B cell (primary cell): Measurements from ENCODE around the gene UBR2. TPM values are rescaled to one million over a fixed set of nuclear protein-coding genes. Genes with fewer than 3 reads are reported as not detected.
A peak's percentile ranks its signal among the peaks of the same experiment; 100 is the strongest.

Source experiments
- ATAC-seq: fragments of 200-7000 bp; cut with Tn5 transposase; one replicate; pipeline ENCODE4 v1.10.0; 2021; ENCODE audit warnings: low read depth, mild to moderate bottlenecking, moderate number of reproducible peaks, moderate library complexity
- CTCF ChIA-PET: fragments of 350-600 bp; sonication (Branson Sonifier 250); formaldehyde crosslinking; loops from one replicate; lab custom pipeline; 2021; ENCODE audit warnings: antibody characterized with exemption, inconsistent platforms; lab: Charles Lee
- POLR2A ChIA-PET: fragments of 350-600 bp; sonication (Branson Sonifier 250); formaldehyde crosslinking; loops from one replicate; lab custom pipeline; 2021; ENCODE audit warnings: antibody characterized with exemption; lab: Charles Lee
- DNase-seq: peaks from one replicate; pipeline ENCODE4 v3.0.0; 2013
- H2AFZ ChIP-seq: 2 replicates; pipeline ENCODE4 v1.6.1; 2012; ENCODE audit warnings: mild to moderate bottlenecking, low read depth, low read length; ENCODE audit not compliant: insufficient read depth, poor library complexity, severe bottlenecking
- H3K27ac ChIP-seq, 2 donors: 1 replicate in 1 of 2; 2 replicates in 1 of 2; pipeline ENCODE4 v1.5.1; 2012 to 2013; ENCODE audit warnings: low read length in 2 of 2, mild to moderate bottlenecking in 2 of 2, moderate library complexity in 1 of 2
- H3K27me3 ChIP-seq, 4 experiments: fragments of 200-600 bp in 1 of 4; sonication (generic) in 1 of 4; replicated peaks in 1 of 4; 1 replicate in 2 of 4; 2 replicates in 2 of 4; pipeline versions ENCODE4 v1.6.1 to v1.7.0; 2013 to 2016; ENCODE audit warnings: low read length in 3 of 4, mild to moderate bottlenecking in 2 of 4, mixed read lengths in 1 of 4, moderate library complexity in 1 of 4; ENCODE audit not compliant: insufficient read depth in 4 of 4, control insufficient read depth in 3 of 4; ENCODE audit errors: control extremely low read depth in 1 of 4
- H3K36me3 ChIP-seq, 2 experiments: replicated peaks in 1 of 2; 1 replicate in 1 of 2; 2 replicates in 1 of 2; pipeline versions ENCODE4 v1.6.1 to v1.7.1; 2013; ENCODE audit warnings: low read length in 1 of 2; ENCODE audit not compliant: insufficient read depth in 2 of 2, control insufficient read depth in 1 of 2; ENCODE audit errors: control extremely low read depth in 1 of 2, extremely low read depth in 1 of 2
- H3K4me1 ChIP-seq, 2 donors: fragments of 200-600 bp in 1 of 2; sonication (generic) in 1 of 2; 1 replicate in 1 of 2; 2 replicates in 1 of 2; pipeline versions ENCODE4 v1.5.1 to v1.6.1; 2013 to 2017; ENCODE audit warnings: low read length in 2 of 2; ENCODE audit not compliant: control insufficient read depth in 2 of 2, insufficient read depth in 2 of 2
- H3K4me2 ChIP-seq: replicated peaks from 2 replicates; pipeline ENCODE3; 2012; ENCODE audit warnings: mild to moderate bottlenecking, low read depth, low read length; ENCODE audit not compliant: poor library complexity, severe bottlenecking
- H3K4me3 ChIP-seq, 5 experiments: fragments of 200-600 bp in 1 of 5; sonication (generic) in 1 of 5; 1 replicate in 3 of 5; 2 replicates in 2 of 5; pipeline versions ENCODE4 v1.5.1 to v1.7.0; 2011 to 2016; ENCODE audit warnings: low read length in 4 of 5, mild to moderate bottlenecking in 4 of 5, low read depth in 2 of 5, control low read depth in 1 of 5, moderate library complexity in 1 of 5; ENCODE audit not compliant: insufficient read depth in 1 of 5; ENCODE audit errors: control extremely low read depth in 1 of 5, extremely low read depth in 1 of 5
- H3K79me2 ChIP-seq: fragments of 200-600 bp; sonication (generic); one replicate; pipeline ENCODE4 v1.6.0; 2016; ENCODE audit warnings: low read length; ENCODE audit not compliant: control insufficient read depth, insufficient read depth
- H3K9ac ChIP-seq: fragments of 200-600 bp; sonication (generic); 2 replicates; pipeline ENCODE4 v1.6.1; 2017; ENCODE audit warnings: mild to moderate bottlenecking, low read length, moderate library complexity
- H3K9me3 ChIP-seq, 3 donors: one replicate each; pipeline versions ENCODE4 v1.6.1 to v1.7.1; 2013; ENCODE audit warnings: low read length in 2 of 3; ENCODE audit not compliant: control insufficient read depth in 2 of 3, insufficient read depth in 1 of 3; ENCODE audit errors: control extremely low read depth in 1 of 3
- H4K20me1 ChIP-seq: 2 replicates; pipeline ENCODE4 v1.6.0; 2012; ENCODE audit warnings: mild to moderate bottlenecking, low read length; ENCODE audit not compliant: insufficient read depth, control insufficient read depth, poor library complexity, severe bottlenecking
- H3K27ac Mint-ChIP-seq: one replicate; pipeline ENCODE4 v1.8.0; 2021; ENCODE audit warnings: mixed read lengths
- H3K27me3 Mint-ChIP-seq: one replicate; pipeline ENCODE4 v1.8.0; 2021; ENCODE audit warnings: mixed read lengths
- H3K4me1 Mint-ChIP-seq: one replicate; pipeline ENCODE4 v1.8.0; 2021; ENCODE audit warnings: mixed read lengths
- H3K4me3 Mint-ChIP-seq: one replicate; pipeline ENCODE4 v1.8.0; 2021; ENCODE audit warnings: mixed read lengths
- H3K9me3 Mint-ChIP-seq: one replicate; pipeline ENCODE4 v1.8.0; 2022; ENCODE audit warnings: mixed read lengths; ENCODE audit not compliant: insufficient read depth
- CTCF ChIP-seq: fragments of 200-600 bp; IDR thresholded peaks from one replicate; pipeline ENCODE4 v1.8.0; 2022; ENCODE audit warnings: antibody characterized with exemption, mild to moderate bottlenecking
- EZH2 ChIP-seq: IDR thresholded peaks from 2 replicates; pipeline ENCODE4 v1.6.1; 2012; ENCODE audit warnings: borderline replicate concordance, low read depth, mild to moderate bottlenecking, moderate library complexity, low read length; ENCODE audit not compliant: insufficient read depth, poor library complexity, severe bottlenecking
- WGBS: methylation state at CpG from one replicate; pipeline ENCODE4 v1.1.5; 2013; ENCODE audit warnings: missing lambda C conversion rate; ENCODE audit not compliant: insufficient coverage; 5-methylcytosine and 5-hydroxymethylcytosine counted together
- intact Hi-C: fragments of 100-400 bp; cut with micrococcal nuclease; formaldehyde crosslinking; loops from one replicate; pipeline ENCODE4 v1.10.0; 2022
- polyA plus RNA-seq: library from polyadenylated mRNA; depleted of rRNA; stranded (reverse); fragments of >200 nt; gene quantifications from 2 replicates; pipeline ENCODE4 v1.2.3, GENCODE V29; 2012
- total RNA-seq, 2 donors: library from RNA; stranded (reverse); fragments of 120-200 nt in 1 of 2; gene quantifications; 1 replicate in 1 of 2; 2 replicates in 1 of 2; pipeline versions ENCODE4 v1.2.3 to v1.2.4, GENCODE V29; 2013 to 2022

The UBR2 gene
- total and polyA plus RNA-seq, 2 donors (not counting 1 experiment from before 2014, with no cell fraction given), result 9.7 to 56.2 TPM

DNA sequence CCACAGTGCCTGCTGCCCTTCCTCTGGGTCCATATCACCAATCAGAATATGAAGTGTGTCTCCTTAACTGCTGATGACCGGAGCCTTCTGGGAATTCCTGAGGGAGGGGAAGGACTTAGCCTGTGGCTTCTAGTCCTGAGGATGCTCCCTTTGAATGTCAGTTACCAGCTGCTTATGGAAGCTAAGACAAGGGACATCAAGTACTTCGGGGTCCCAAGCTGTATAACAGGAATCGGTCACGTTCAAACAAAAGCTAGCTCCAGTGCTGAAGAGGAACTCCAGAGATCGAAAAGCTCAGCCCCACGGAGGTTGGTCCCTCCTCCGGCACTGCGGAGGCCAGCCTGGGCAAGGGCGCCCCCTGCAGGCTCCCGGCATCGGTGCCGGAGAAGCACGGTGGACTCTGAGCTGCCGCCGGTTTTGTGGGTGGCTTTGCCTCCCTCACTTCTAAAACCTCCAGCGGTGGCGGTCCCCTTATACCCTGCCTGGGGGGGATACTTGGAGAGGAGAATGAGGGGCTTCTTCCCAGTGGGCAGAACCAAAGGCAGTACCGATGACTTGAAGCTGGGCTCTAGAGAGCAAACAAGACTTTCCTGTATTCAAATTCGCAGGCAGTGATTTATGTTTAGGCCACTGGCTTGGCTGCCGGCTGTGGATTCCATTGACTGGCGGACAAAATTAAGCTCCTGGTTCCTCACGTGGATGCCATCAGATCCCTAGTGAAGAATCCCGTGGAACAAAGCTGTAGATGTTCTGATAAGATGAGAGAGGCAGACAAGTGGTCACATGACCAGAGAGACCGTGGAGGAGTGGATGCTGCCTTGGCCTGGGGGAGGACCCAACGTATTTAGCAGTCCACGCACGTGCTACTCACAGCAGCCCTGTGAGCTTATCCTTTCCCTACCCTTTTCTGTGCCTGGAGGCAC is 16.2 kb upstream of the UBR2 start:
- peak overlapping the region; percentile 3 to 43 for H3K27ac ChIP-seq
- H4K20me1 ChIP-seq, result no peaks in the 10 kb centered on the region
- POLR2A ChIA-PET, result interaction anchor here (0.6 to 1.3 kb wide), 3 partner anchors 13 to 766 kb away, joined by 3 to 5 read pairs (median 4); no protein-coding TSS in a partner anchor
- H3K27me3 Mint-ChIP-seq, result peaks cover 7% of the 10 kb centered on the region
- peak overlapping the region; percentile 63 for H3K9ac ChIP-seq
- peaks cover 11 to 13% of the 10 kb centered on the region in 2 donors for H3K4me1 ChIP-seq
- peak overlapping the region; percentile 31 to 65 (median 56) for H3K4me3 ChIP-seq
- H2AFZ ChIP-seq, result peak overlapping the region; percentile 91
- 6% methylated on average over 18 of the region's 27 CpGs for WGBS
- H3K4me3 Mint-ChIP-seq, result peak overlapping the region; percentile 84
- H3K27me3 ChIP-seq, result peaks cover 0 to 5% (median 0%) of the 10 kb centered on the region in 4 experiments
- peak overlapping the region; percentile 78 for H3K4me2 ChIP-seq
- TF ChIP-seq EZH2 (no peak), CTCF (peak; percentile 98)
- H3K27ac Mint-ChIP-seq, result peak overlapping the region; percentile 78
- peak; percentile 98 for ATAC-seq
- peaks cover 14% of the 10 kb centered on the region for H3K4me1 Mint-ChIP-seq
- peak; percentile 89 for DNase-seq
- no peaks in the 10 kb centered on the region for H3K79me2 ChIP-seq
- CTCF ChIA-PET, result interaction anchor here (0.6 to 3.2 kb wide), 63 partner anchors 10 to 761 kb away, joined by 3 to 54 read pairs (median 4); partner anchors contain the start of genes KLHDC3, MRPS10, PPP2R5D and TAF8
- intact Hi-C loops, result loop anchor here (1.0 to 10.0 kb wide), 5 partner anchors 16 to 473 kb away; partner anchors contain the start of genes MRPS10 and TRERF1
- H3K36me3 ChIP-seq, result no peaks in the 10 kb centered on the region
- no peaks in the 10 kb centered on the region for H3K9me3 Mint-ChIP-seq
- H3K9me3 ChIP-seq, result no peaks in the 10 kb centered on the region
